NCI-H146 treated with DMSO at 0.1 percent for 48 hours (cell line): Measurements from ENCODE around the gene AP3B2.

Experiments used
- DNase-seq: peaks from one replicate; lab custom pipeline; 2025; ENCODE audit not compliant: unreplicated experiment; lab: John Stamatoyannopoulos, UW

The AP3B2 gene

DNA sequence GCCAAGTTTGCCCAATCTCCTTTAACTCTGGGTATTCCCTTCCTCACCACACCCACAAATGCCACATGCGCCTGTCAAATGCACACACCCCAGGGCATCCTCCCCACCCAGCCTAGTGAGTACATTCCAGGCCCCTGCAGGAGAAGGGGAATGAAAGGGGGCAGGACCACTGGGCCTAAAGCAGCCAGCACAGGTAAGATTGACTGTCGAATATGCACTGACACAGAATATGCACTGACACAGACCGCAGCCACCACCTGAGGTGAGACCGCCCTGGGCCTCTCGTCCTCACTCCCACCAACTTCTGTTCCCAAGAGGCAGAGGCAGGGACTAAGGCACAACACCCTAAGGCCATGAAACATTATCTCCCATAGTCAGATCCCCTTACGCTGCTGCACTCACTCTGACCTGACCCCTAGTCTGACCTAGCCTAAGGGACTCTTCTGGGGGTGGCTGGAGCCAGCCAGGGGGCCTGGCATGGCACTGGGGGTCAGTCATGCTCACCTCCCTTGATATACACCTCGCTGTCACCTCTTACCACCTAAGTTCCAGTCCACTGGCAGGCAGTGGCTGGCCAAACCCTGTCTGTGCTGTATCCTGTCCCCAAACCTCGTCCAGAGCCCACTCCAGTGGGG is 10.8 kb downstream of the AP3B2 start:
- no peak for DNase-seq

DNA sequence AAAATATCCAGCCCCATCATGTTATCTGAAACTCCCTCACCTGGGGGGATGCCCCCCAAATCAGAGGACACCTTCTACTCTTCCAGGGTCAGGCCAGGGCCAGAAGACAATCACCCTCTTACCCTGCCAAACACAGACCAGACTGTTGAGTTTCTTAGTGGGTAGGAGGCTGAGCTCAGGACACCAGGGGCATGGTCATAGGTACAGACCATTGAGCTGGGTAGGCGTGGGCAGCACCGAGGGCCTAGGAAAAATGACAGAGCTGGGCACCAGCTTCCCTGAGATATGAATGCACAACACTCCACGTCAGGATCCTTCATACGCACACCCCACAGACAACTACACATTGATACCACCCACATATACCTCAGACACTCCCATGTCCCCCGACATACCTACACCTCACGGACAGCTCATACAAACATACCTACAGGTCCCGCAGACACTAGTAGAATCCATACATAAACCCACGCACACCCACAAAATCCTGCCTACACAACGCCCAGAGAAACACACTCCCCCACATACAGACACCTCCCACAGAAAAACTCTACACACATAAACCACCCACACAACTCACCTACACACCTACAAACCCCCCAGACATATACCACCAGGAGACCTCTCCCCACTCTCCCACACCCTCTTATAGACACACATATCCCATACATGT is 11.8 kb downstream of the AP3B2 start:
- no peak for DNase-seq

DNA sequence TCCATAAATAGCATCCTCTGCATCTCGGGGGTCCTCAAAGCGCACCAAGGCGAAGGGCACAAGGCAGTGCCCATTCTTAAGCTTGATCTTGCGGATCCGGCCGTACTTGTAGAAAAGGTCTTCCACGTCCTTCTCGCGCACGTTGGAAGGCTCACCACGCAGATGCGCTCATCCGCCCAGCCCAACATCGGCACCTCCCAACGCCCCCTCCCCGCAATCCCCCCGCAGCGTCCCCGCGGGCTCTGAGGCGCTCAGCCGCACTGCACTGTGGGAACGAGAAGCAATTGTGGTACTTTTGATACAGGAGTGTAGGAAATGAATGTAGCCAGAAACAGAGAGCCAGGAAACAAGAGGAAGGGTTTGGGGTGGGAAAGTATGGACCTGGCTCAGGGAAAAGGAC is 17.5 kb downstream of the AP3B2 start:
- DNase-seq = no peak

DNA sequence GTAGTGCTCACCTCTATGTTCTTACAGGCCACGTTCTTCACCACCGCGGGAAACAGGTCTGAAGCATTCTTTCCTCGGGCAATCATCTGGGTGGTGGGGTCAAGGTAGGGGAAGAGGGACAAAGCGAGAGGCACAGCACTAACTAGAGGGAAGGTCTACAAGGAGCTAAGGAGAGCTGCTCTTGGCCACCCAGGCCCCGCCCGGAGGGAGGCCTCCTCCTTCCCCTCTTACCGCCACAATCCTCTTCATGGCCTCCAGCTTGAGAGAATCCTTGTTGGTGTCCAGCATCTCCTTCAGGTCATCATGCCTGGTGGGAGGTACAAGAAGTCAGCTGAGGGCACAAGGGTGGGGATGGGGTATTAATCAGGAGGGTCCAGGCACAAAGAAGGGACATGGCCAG is 20.5 kb downstream of the AP3B2 start:
- DNase-seq = no peak

DNA sequence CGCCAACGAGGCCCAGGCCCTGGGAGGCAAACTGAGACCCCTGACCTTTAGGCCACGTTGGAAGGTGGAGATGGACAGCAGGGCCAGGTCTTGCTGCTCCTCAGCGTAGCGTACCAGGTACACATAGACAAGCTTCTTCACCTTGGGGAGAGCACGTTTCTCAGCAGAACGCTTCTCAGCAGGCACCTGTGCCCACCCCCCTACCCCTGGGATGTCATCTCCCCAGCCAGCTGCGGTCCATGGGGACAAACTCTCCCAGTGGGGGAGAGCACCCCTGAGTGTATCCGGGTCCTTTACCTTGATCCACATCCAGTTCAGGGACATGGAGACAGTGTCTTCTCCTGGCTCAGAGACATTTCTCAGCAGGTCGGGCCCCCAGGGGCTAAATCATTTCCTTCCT is 21.0 kb downstream of the AP3B2 start:
- no peak for DNase-seq

DNA sequence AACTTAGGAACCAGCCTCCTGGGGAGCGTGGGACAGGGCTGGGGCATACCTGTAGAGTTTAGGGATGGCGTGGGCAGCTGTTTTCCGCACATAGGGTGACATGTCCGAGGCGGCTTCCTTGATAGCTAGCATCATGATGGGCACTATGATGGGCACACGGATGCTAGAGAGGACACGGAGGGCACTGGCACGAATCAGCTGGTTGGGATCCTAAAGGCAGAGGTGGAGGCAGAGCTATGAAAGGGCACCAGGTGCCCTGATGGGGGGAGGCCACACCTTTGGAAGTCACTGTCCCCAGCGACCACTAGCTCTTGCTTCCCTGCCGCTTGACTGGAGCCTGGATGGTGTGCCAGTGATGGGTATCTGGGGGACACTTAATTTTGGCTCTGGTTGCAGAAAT is 28.3 kb downstream of the AP3B2 start:
- DNase-seq = no peak

DNA sequence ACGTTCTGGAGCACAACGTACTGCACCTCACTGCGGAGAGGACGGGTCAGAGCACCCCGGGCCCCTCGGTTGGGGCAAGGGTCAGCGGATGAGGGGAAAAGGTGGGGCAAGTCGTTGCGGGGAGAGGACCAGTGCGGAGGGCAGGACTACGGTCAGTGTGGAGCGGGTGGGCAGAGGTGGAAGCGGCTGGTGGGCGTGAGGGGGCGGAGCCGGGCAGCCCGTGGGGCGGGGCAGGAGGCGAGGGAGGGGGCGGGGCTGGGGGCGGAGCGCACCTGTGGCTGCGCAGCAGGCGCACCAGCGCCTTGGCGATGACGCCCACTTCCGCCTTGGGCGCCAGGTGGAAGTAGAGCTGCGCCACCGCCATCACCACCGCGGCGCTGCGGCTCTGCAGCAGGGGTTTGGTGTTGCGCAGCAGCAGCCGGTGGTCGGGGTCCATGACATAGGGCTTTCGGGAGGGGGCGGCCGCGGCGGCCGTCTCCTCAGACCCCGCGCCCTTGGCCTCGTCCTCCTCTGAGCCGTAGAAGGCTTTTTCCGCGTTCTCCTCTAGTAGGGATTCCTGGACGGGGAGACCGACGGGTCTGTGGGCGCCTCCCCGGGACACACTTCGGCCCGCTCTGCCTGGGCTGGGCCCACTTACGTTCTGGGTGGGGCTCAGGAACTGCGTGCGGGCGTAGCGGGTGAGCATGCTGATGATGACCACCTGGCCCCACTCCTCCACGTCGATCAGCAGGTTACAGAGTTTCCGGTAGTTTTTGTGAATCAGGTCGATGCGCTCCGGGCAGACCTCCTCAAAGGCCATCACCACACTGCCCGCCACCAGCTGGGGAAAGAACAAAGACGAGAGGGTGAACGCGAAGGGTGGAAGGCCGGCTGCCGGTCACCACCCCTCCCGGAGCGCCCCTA is 29.2 kb downstream of the AP3B2 start:
- peak; percentile 57 for DNase-seq

DNA sequence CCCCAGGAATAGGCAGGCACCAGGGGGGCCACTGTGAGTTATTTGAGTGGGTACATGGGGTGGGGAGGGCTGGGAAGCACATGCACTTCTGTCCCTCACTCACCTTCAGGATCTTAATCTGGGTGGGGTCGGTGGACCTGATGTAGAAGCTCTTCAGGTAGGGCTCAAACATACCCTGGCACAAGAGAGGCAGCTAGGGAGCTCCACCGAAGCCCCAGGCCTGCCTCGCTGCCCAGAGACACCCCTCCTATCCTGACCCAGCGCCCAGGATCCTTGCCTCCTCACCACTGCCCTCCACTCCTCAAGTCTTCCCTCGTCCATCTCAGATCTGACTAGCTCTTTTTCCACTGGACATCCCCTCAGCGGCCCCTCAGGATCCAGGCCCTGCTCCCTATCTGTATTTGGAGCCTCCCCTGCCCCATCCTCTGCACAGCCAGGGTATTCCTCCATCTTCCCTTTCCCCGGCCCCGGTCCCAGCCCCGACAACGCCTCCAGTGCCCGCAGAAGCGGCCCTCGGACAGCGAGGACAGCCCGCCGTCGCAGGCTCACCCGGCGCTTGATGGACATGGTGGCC is 30.0 kb downstream of the AP3B2 start:
- DNase-seq = no peak

DNA sequence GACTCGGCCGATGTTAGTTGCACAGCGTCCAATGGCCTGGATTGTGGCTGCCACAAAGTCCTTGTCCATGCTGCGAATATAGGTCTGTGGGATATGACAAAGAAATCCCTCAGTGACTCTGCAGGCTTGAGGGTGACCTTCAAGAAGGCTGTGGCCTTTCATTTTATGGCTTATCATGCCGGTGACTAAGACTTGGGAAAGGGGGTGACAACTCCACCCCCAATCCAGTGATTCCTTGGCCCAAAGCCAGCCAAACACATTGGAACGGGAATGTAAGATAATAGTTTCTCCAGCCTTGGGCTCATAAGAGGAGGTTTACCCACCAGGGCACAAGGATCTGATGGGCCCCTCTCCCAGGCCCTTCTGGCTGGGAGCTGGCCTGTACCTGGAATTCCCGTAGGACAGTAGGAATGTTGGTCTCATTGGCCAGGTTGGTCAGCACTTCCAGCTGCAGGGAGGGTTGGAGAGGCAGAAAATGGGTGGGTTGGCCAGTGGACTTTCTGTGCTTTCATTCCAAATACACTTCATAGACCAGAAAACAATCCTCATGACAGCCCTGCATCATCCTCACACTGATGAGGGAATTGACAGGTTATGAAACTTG is 31.9 kb downstream of the AP3B2 start:
- no peak for DNase-seq

DNA sequence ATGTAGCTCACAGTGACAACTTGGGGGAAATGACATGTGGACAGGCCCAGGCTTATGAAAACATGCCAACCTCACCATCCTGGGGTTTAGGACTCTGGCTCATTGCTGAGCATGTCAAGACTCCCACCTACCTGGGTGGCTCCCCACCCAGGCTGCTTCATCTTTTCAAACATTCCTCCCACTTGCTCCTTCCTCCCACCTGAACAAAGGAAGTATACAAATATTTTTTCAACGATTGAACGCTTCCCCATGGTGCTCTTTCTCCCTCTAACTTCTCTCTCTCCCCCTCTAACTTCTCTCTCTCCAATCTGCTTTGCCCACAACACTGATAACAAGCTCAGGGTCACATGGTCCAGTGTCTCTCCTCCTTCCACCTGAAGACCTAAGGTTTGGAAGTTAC is 34.8 kb downstream of the AP3B2 start:
- no peak for DNase-seq

DNA sequence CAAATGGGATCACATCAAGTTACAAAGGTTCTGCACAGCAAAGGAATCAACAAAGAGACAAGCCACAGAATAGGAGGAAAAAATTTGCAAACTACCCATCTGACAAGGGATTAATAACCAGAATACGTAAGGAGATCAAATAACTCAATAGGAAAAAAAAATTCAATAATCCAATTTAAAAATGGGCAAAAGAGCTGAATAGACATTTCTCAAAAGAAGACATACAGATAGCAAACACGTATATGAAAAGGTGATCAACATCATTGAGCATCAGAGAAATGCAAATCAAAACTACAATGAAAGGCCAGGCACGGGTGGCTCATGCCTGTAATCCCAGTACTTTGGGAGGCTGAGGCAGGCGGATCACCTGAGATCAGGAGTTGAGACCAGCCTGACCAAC is 39.0 kb downstream of the AP3B2 start:
- no peak for DNase-seq

DNA sequence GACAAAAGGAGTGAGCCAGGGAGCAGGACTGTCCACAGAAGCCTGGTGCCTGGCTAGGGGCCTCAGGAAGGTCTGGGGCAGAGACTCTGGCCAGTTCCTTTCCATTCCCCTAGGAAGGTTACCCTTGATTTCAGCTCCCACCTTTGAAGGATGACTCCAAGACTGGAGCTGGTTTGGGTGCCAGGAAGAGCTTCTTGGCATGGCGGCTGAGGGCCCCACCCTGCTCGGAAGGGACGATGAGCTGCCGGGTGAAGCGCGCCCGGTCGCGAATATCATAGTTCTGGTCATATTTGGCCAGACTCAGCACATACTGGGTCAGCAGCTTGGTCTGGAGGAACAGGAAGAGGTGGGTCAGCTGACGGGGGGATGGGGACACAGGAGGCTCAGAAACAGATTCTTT is 43.1 kb downstream of the AP3B2 start:
- DNase-seq = no peak

DNA sequence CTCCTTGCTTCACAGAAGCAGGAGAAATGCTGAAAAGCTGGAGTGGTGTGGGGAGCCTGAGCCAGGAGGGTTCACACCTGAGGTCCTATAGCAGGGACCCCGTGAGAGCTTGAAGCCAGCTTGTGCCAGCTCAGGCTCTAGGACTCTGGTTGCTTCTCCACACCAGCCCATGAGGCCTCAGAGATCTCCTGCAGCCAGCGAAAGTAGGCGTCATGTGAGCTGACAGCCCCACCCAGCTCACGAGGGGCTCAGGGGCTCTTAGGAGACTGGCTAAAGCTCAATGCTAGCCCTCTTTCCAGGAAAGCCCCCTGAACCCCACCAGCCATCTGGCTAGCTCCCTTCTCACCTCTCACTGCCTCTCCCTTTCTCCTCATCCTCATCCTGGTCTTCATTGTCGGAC is 45.7 kb downstream of the AP3B2 start:
- no peak for DNase-seq

DNA sequence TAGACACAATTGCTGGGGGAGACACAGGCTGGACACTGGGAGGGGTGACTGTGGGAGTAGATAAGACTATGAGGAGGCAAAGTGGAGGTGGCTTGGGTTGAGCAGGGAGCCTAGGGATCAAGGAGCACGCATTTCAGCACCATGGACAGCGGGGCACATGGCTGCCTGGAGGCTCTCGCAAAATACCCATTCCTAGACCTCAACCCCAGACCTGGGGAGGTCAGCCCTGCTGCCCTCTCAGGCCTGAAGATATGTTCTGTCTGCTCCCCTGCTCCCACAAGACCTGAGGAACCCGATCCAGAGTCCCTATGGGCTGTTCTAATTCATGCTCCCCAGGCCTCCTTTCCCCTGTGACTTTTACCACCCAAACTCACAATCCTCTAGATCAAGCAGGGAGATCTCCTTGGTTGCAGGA is 46.5 kb downstream of the AP3B2 start:
- DNase-seq = no peak

DNA sequence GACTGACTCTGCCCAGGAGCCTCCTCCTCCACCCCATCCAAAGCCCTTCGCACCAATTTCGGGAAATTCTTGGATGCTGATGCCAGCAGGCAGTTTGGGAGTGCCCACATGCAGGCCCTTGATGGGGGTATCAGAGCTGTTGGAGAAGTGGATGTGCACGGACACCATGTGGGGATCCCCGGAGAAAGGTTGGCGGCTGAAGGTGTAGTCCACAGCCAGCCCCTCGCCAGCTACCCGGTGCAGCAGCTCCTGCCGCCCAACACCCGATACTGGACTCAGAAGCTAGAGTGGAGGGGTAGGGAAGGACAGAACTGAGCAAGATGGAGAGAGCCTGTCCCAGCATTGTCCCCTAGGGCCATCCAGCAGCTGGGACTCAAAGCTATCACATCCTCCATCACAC is 47.0 kb downstream of the AP3B2 start:
- DNase-seq = no peak

DNA sequence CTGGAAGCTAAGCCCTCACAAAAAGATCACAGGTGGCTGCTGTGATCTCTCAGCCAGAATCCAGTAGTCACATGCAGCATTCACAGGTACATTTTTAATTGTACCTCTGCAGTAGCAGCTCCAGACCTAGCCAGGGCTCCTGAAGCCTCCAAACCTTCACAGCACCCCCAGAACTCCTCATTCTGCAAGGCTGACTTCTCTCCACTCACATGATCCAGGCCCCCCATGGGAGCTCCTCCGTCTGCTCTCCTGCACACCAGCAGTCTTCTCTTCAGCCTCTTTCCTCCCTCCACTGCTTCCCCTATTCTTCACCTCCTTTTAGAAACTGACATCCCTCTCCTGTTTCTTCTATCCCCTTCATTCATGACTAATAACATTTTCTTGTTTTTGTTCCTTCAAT is 49.3 kb downstream of the AP3B2 start:
- no peak for DNase-seq

DNA sequence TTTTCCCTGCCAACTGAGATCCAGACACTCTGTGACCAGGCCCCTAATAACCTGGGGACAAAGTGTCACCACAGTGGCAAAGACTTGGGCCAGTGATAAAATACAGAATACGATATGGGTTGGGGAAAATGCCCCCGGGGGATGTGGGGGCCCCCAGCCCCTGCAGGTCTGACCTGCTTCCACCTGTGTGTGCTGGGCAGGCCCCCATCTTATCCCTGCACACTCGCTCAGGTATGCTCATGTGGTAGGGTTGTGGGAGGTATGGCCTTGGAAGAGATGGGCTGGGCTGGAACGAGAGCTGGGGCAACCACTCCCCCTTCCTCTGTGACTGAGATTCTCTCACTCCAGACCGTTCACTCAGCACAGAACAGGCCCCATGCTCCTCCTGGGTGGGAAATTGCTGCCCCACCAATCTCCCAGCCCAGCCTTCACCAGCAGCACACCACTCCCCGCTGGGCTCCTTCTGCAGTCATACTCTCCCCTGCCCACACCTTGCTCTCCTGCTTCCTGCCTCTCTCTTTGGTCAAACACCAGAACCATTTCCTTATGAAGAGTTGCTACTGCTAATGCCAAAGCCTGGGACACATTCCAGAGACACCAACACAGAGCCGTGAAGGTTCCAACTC is 52.9 kb downstream of the AP3B2 start:
- DNase-seq = no peak

DNA sequence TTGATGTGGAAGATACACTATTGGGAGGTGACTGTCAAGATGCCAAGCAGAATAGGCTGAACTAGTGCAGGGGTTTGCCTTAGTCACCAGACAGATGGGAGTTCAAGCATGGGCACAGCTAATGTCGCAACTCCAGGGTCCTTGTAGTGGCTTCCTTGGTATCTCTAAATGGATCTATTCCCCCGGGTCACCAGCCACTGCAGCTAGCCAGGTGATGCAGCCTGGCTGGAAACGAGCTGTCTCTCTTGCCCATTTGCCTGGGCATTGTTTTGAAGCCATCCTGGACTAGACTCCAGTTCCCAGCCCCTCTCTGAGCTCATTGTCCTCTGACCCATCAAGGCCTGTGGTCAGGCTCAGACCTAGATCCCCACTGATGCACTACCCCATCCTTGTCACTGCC is 54.1 kb downstream of the AP3B2 start:
- DNase-seq = no peak

DNA sequence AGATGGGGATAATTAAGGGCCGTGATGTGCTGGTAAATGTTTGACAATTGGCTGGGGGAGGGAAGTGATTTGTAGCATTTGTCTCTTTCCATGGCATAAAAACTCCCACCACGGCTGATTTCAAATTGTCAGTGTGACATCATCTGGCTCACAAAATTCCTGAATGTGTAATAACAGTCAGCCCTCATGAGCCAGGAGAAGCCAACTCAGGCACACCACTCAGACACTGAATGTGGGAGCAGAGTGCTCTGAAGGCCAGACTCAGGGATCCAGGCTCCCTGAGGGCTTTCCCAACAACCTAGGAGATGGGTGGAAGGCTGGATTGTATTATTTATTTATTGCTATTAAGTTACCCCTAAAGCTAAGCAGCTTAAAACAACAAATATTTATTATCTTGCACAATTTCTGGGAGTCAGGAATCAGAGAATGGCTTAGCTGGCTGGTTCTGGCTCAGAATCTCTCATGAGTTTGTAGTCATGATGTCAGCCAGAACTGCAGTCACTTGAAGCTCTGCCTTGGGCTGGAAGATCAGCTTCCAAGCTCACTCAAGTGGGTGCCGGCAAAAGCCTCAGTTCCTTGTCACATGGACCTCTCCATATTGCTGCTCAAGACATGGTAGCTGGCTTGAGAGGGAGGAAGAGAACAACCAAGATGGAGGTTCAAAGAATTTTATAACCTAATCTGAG is 56.0 kb downstream of the AP3B2 start:
- DNase-seq = no peak

DNA sequence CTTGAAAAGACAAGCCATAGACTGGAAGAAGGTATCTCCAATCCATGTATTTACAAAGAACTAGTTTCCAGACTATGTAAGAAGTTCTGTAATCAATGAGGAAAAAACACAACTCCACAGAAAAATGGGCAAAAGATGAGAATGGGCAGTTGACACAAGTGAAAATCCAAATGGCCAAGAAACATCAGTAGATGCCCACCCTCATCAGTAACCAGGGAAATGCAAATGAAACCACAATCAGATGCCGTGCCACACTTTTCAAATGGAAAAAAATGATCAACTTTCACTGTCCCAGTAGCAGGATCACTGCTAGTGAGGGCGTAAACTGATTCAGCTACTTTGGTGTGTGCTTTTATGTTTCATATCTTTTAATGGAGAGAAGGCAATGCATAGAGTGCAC is 58.0 kb downstream of the AP3B2 start:
- DNase-seq = no peak
